GM23338 (cell line): ENCODE measurements around the gene TMEFF1. TPM values are rescaled to one million over a fixed set of nuclear protein-coding genes. Genes with fewer than 3 reads are reported as not detected.

Source experiments
- ATAC-seq: fragments of 200-7000 bp; cut with Tn5 transposase; 3 replicates; pipeline ENCODE4 v1.9.1; 2020
- DNase-seq: peaks from one replicate; pipeline ENCODE4 v3.0.0-alpha.2; 2015; ENCODE audit warnings: low spot score
- H2AFZ ChIP-seq: fragments of 200-600 bp; sonication (generic); 2 replicates; pipeline ENCODE4 v1.8.0; 2016; ENCODE audit warnings: antibody characterized with exemption, mild to moderate bottlenecking, moderate library complexity
- H3F3A ChIP-seq: fragments of 200-600 bp; sonication (generic); replicated peaks from 2 replicates; pipeline ENCODE4 v1.8.0; 2017; ENCODE audit warnings: antibody characterized with exemption, mixed run types, low read depth
- H3K27ac ChIP-seq: fragments of 200-600 bp; sonication (generic); 2 replicates; pipeline ENCODE4 v1.6.1; 2016; ENCODE audit warnings: low read depth
- H3K27me3 ChIP-seq: fragments of 200-600 bp; sonication (generic); 2 replicates; pipeline ENCODE4 v1.8.0; 2016; ENCODE audit warnings: mild to moderate bottlenecking, mixed run types, moderate library complexity; ENCODE audit not compliant: insufficient read depth
- H3K36me3 ChIP-seq: fragments of 200-600 bp; sonication (generic); 2 replicates; pipeline ENCODE4 v1.8.0; 2016; ENCODE audit warnings: mild to moderate bottlenecking; ENCODE audit not compliant: insufficient read depth
- H3K4me1 ChIP-seq: fragments of 200-600 bp; sonication (generic); 2 replicates; pipeline ENCODE4 v1.8.0; 2016; ENCODE audit warnings: mild to moderate bottlenecking, moderate library complexity; ENCODE audit not compliant: insufficient read depth
- H3K4me2 ChIP-seq: fragments of 200-600 bp; sonication (generic); 2 replicates; pipeline ENCODE4 v1.7.1; 2017; ENCODE audit warnings: mixed run types
- H3K4me3 ChIP-seq: fragments of 200-600 bp; sonication (generic); 2 replicates; pipeline ENCODE4 v1.6.1; 2016; ENCODE audit warnings: mixed run types
- H3K79me2 ChIP-seq: fragments of 200-600 bp; sonication (generic); replicated peaks from 2 replicates; pipeline ENCODE4 v1.8.0; 2017; ENCODE audit warnings: mild to moderate bottlenecking; ENCODE audit not compliant: insufficient read depth
- H3K9me2 ChIP-seq: fragments of 200-600 bp; sonication (generic); 2 replicates; pipeline ENCODE4 v1.8.0; 2017; ENCODE audit not compliant: insufficient read depth
- H4K20me1 ChIP-seq: fragments of 200-600 bp; sonication (generic); replicated peaks from 2 replicates; pipeline ENCODE4 v1.8.0; 2017; ENCODE audit warnings: mild to moderate bottlenecking; ENCODE audit not compliant: insufficient read depth
- H3K27ac Mint-ChIP-seq: 2 replicates; pipeline ENCODE4 v1.8.0; 2020; ENCODE audit warnings: inconsistent platforms, mild to moderate bottlenecking, moderate library complexity, mixed read lengths
- H3K27me3 Mint-ChIP-seq: 3 replicates; pipeline ENCODE4 v1.8.0; 2022; ENCODE audit warnings: low read depth, mild to moderate bottlenecking, moderate library complexity, mixed read lengths, inconsistent platforms; ENCODE audit not compliant: insufficient read depth, poor library complexity
- H3K36me3 Mint-ChIP-seq: 3 replicates; pipeline ENCODE4 v1.8.0; 2021; ENCODE audit warnings: low read depth, mild to moderate bottlenecking, inconsistent platforms, moderate library complexity, mixed read lengths
- H3K4me1 Mint-ChIP-seq: 3 replicates; pipeline ENCODE4 v1.8.0; 2020; ENCODE audit warnings: mild to moderate bottlenecking, inconsistent platforms, mixed read lengths
- H3K4me3 Mint-ChIP-seq: 3 replicates; pipeline ENCODE4 v1.8.0; 2021; ENCODE audit warnings: moderate library complexity, mild to moderate bottlenecking, inconsistent platforms, mixed read lengths
- H3K9me3 Mint-ChIP-seq: 3 replicates; pipeline ENCODE4 v1.8.0; 2020; ENCODE audit warnings: moderate library complexity, mild to moderate bottlenecking, inconsistent platforms, mixed read lengths
- CREB1 ChIP-seq: fragments of 250-450 bp; sonication (Bioruptor Pico); IDR thresholded peaks from 2 replicates; pipeline ENCODE4 v1.5.0; 2020; ENCODE audit warnings: low read depth, mild to moderate bottlenecking, moderate library complexity
- CTCF ChIP-seq, 2 experiments: fragments of 200-600 bp in 1 of 2; sonication (generic) in 1 of 2; conservative IDR thresholded peaks; 2 replicates each; pipeline versions ENCODE4 v1.5.1 to v1.6.1; 2016 to 2017; ENCODE audit warnings: antibody characterized with exemption in 2 of 2, low read depth in 2 of 2, mild to moderate bottlenecking in 2 of 2, moderate library complexity in 1 of 2
- EZH2 ChIP-seq: fragments of 200-600 bp; sonication (generic); IDR thresholded peaks from one replicate; pipeline ENCODE4 v1.8.0; 2017; ENCODE audit warnings: antibody characterized with exemption, mild to moderate bottlenecking, low read depth; ENCODE audit not compliant: unreplicated experiment
- EZH2phosphoT487 ChIP-seq: fragments of 200-600 bp; sonication (generic); IDR thresholded peaks from one replicate; pipeline ENCODE4 v1.8.1; 2018; ENCODE audit warnings: antibody characterized with exemption; ENCODE audit not compliant: unreplicated experiment
- JUNB ChIP-seq: IDR thresholded peaks from one replicate; pipeline ENCODE4 v1.6.1; 2016; ENCODE audit warnings: antibody characterized with exemption; ENCODE audit not compliant: unreplicated experiment
- REST ChIP-seq: IDR thresholded peaks from one replicate; pipeline ENCODE4 v1.6.1; 2018; ENCODE audit warnings: antibody characterized with exemption; ENCODE audit not compliant: unreplicated experiment
- STAT1 ChIP-seq: IDR thresholded peaks from one replicate; pipeline ENCODE4 v1.6.1; 2016; ENCODE audit warnings: antibody characterized with exemption; ENCODE audit not compliant: unreplicated experiment
- ZNF114 ChIP-seq: fragments of 250-450 bp; sonication (Bioruptor Pico); IDR thresholded peaks from 2 replicates; pipeline ENCODE4 v1.5.0; 2020; ENCODE audit warnings: mild to moderate bottlenecking, moderate library complexity
- ZNF331 ChIP-seq: fragments of 250-450 bp; sonication (Bioruptor Pico); IDR thresholded peaks from 2 replicates; pipeline ENCODE4 v1.5.0; 2020; ENCODE audit warnings: low read depth, mild to moderate bottlenecking, moderate library complexity
- ZNF462 ChIP-seq: fragments of 250-450 bp; sonication (Bioruptor Pico); IDR thresholded peaks from 2 replicates; pipeline ENCODE4 v1.5.0; 2020; ENCODE audit warnings: mild to moderate bottlenecking, moderate library complexity
- polyA plus RNA-seq: library from polyadenylated mRNA; unstranded; fragments of >200 nt; fragmentation: Nextera tagmentation; extraction: Ambion mirVana; gene quantifications from 2 replicates; pipeline ENCODE4 v1.2.1, GENCODE V29; 2016
- total RNA-seq: library from RNA; depleted of rRNA; stranded (reverse); fragments of >200 nt; shearing (Covaris generic); gene quantifications from 2 replicates; pipeline ENCODE4 v1.2.3, GENCODE V29; 2014
- TF ChIP-seq, protein P1 (sequence below): IDR thresholded peaks from 2 replicates; pipeline ENCODE4 v1.6.1; 2016; ENCODE audit warnings: antibody characterized with exemption

The TMEFF1 gene
- total and polyA plus RNA-seq, 2 experiments from 2014 or later = 6.6 to 85.2 TPM

DNA sequence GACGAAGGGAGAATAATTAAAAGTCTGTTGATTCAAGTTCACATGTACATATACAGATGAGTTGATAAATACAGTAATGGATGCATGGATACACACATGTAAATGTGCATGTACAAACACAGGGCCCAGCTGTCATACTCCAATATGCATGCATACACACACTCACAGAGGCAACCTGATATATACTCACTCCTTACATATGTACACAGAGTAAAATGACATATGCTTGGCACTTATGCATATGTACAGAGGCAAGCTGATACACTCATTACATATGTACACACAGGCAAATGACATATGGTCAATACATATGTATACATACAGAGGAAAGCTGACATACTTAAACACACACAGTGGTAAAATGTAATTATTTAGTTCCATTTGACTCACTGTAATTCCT lies 7.2 kb upstream of the TMEFF1 start:
- peaks cover 16% of the 10 kb centered on the region for H3K4me1 Mint-ChIP-seq
- H3K79me2 ChIP-seq = no peaks in the 10 kb centered on the region
- no peak for DNase-seq

More for the DNA sequence above, 7.2 kb upstream of the TMEFF1 start:
- Mint-ChIP-seq H3K36me3 (no peaks in the 10 kb centered on the region), H3K27me3 (peaks cover 3% of the 10 kb centered on the region), H3K9me3 (no peaks in the 10 kb centered on the region), H3K27ac (no peak overlapping the region), H3K4me3 (no peak overlapping the region)
- TF ChIP-seq CREB1 (CRISPR knock-in tag) (no peak), ZNF114 (CRISPR knock-in tag) (no peak), REST (no peak), ZNF462 (CRISPR knock-in tag) (no peak), JUNB (no peak), EZH2phosphoT487 (no peak), EZH2 (no peak), CTCF (conservative IDR thresholded peaks at IDR 0.05; ENCODE audit: low read depth in 2 of 2) (no peak), ZNF331 (CRISPR knock-in tag) (no peak), STAT1 (no peak)
- TF ChIP-seq, protein P1, sequence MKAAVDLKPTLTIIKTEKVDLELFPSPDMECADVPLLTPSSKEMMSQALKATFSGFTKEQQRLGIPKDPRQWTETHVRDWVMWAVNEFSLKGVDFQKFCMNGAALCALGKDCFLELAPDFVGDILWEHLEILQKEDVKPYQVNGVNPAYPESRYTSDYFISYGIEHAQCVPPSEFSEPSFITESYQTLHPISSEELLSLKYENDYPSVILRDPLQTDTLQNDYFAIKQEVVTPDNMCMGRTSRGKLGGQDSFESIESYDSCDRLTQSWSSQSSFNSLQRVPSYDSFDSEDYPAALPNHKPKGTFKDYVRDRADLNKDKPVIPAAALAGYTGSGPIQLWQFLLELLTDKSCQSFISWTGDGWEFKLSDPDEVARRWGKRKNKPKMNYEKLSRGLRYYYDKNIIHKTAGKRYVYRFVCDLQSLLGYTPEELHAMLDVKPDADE = no peak
- no peak overlapping the region for H3K4me3 ChIP-seq
- H3K27ac ChIP-seq = no peak overlapping the region
- peaks cover 6% of the 10 kb centered on the region; the same call in 1 of the 2 replicates for H3K4me1 ChIP-seq
- no peak overlapping the region for H3K4me2 ChIP-seq
- no peak for ATAC-seq
- H3K27me3 ChIP-seq = no peaks in the 10 kb centered on the region
- H2AFZ ChIP-seq = no peak overlapping the region
- no peaks in the 10 kb centered on the region for H3F3A ChIP-seq
- H3K36me3 ChIP-seq = no peaks in the 10 kb centered on the region
- H4K20me1 ChIP-seq = no peaks in the 10 kb centered on the region
- no peaks in the 10 kb centered on the region for H3K9me2 ChIP-seq
